SK-N-SH (cell line): ENCODE measurements around the gene CPLX3. TPM values are rescaled to one million over a fixed set of nuclear protein-coding genes. Genes with fewer than 3 reads are reported as not detected.

ENCODE experiments used
- CTCF ChIA-PET: fragments of 300-600, 350-600 bp; formaldehyde crosslinking; extraction: SDS; loops from one replicate; lab custom pipeline; 2021; lab: Yijun Ruan, JAX
- POLR2A ChIA-PET: fragments of 350-600 bp; sonication (Branson Sonifier 250); formaldehyde crosslinking; extraction: SDS; loops from one replicate; lab custom pipeline; 2020; ENCODE audit warnings: antibody characterized with exemption, inconsistent platforms; lab: Yijun Ruan, JAX
- DNase-seq: peaks from one replicate; pipeline ENCODE4 v3.0.0; 2012
- H2AFZ ChIP-seq: fragments of 200-600 bp; sonication (generic); 2 replicates; pipeline ENCODE4 v1.8.1; 2016; ENCODE audit warnings: antibody characterized with exemption, mild to moderate bottlenecking, low read depth
- H3F3A ChIP-seq: fragments of 200-600 bp; sonication (generic); replicated peaks from 2 replicates; pipeline ENCODE3; 2016; ENCODE audit warnings: antibody characterized with exemption, mild to moderate bottlenecking; ENCODE audit not compliant: insufficient read depth
- H3K27ac ChIP-seq, 2 experiments: fragments of 200-500 bp in 1 of 2; fragments of 200-600 bp in 1 of 2; sonication (Bioruptor generic) in 1 of 2; sonication (generic), shearing (Covaris generic) in 1 of 2; 2 replicates each; pipeline versions ENCODE4 v1.5.1 to v1.6.1; 2014 to 2016; ENCODE audit warnings: low read depth in 2 of 2, inconsistent platforms in 1 of 2, low read length in 1 of 2, mild to moderate bottlenecking in 1 of 2, mixed read lengths in 1 of 2
- H3K27me3 ChIP-seq: fragments of 200-600 bp; sonication (generic), shearing (Covaris generic); 2 replicates; pipeline ENCODE4 v1.6.1; 2016; ENCODE audit warnings: mixed run types; ENCODE audit not compliant: insufficient read depth
- H3K36me3 ChIP-seq, 2 experiments: fragments of 200-500 bp in 1 of 2; fragments of 200-600 bp in 1 of 2; sonication (Bioruptor generic) in 1 of 2; sonication (generic) in 1 of 2; replicated peaks in 1 of 2; 2 replicates each; pipeline versions ENCODE3 to v1.5.1; 2014 to 2016; ENCODE audit warnings: low read length in 1 of 2, mild to moderate bottlenecking in 1 of 2; ENCODE audit not compliant: insufficient read depth in 2 of 2, control insufficient read depth in 1 of 2
- H3K4me1 ChIP-seq, 2 experiments: fragments of 200-500 bp in 1 of 2; fragments of 200-600 bp in 1 of 2; sonication (Bioruptor generic) in 1 of 2; sonication (generic), shearing (Covaris generic) in 1 of 2; 2 replicates each; pipeline versions ENCODE4 v1.5.1 to v1.6.1; 2014 to 2016; ENCODE audit warnings: low read depth in 1 of 2, low read length in 1 of 2, mixed run types in 1 of 2; ENCODE audit not compliant: insufficient read depth in 2 of 2, control insufficient read depth in 1 of 2
- H3K4me2 ChIP-seq: fragments of 200-600 bp; sonication (generic), shearing (Covaris generic); 2 replicates; pipeline ENCODE4 v1.6.1; 2017; ENCODE audit warnings: mixed run types
- H3K4me3 ChIP-seq, 2 experiments: fragments of 200-500 bp in 1 of 2; fragments of 200-600 bp in 1 of 2; sonication (Bioruptor generic) in 1 of 2; sonication (generic), shearing (Covaris generic) in 1 of 2; 2 replicates each; pipeline versions ENCODE4 v1.5.1 to v1.8.1; 2014 to 2016; ENCODE audit warnings: low read depth in 2 of 2, inconsistent platforms in 1 of 2, low read length in 1 of 2, mild to moderate bottlenecking in 1 of 2, mixed read lengths in 1 of 2, moderate library complexity in 1 of 2
- H3K79me2 ChIP-seq: fragments of 200-600 bp; sonication (generic); 2 replicates; pipeline ENCODE4 v1.8.1; 2017; ENCODE audit warnings: mild to moderate bottlenecking; ENCODE audit not compliant: insufficient read depth
- H3K9ac ChIP-seq: fragments of 200-600 bp; sonication (generic); 2 replicates; pipeline ENCODE4 v1.6.1; 2017; ENCODE audit warnings: mixed run types
- H3K9me2 ChIP-seq: fragments of 200-600 bp; sonication (generic); 2 replicates; pipeline ENCODE4 v1.6.1; 2017; ENCODE audit warnings: mixed run types
- H3K9me3 ChIP-seq: fragments of 200-600 bp; sonication (generic); 2 replicates; pipeline ENCODE4 v1.6.1; 2017; ENCODE audit warnings: mixed run types, mild to moderate bottlenecking, moderate library complexity
- H4K20me1 ChIP-seq: fragments of 200-600 bp; sonication (generic); 2 replicates; pipeline ENCODE4 v1.6.1; 2017; ENCODE audit warnings: mild to moderate bottlenecking, mixed run types; ENCODE audit not compliant: insufficient read depth
- EP300 ChIP-seq, 2 experiments: IDR thresholded peaks; 2 replicates each; pipeline versions ENCODE4 v1.4.0 to v1.6.1; 2012; ENCODE audit warnings: borderline replicate concordance in 1 of 2, low read depth in 1 of 2, low read length in 1 of 2
- FOSL2 ChIP-seq: IDR thresholded peaks from 2 replicates; pipeline ENCODE4 v1.4.0; 2012; ENCODE audit warnings: low read depth, mild to moderate bottlenecking, moderate library complexity, borderline replicate concordance
- GABPA ChIP-seq: IDR thresholded peaks from 2 replicates; pipeline ENCODE4 v1.4.0; 2012; ENCODE audit warnings: low read depth, mild to moderate bottlenecking
- IRF3 ChIP-seq: fragments of 150-350 bp; IDR thresholded peaks from 2 replicates; pipeline ENCODE4 v1.6.1; 2016; ENCODE audit warnings: mild to moderate bottlenecking, low read depth, low read length
- JUND ChIP-seq: IDR thresholded peaks from 2 replicates; pipeline ENCODE4 v1.4.0; 2012
- MAX ChIP-seq: IDR thresholded peaks from 2 replicates; pipeline ENCODE4 v1.4.0; 2012; ENCODE audit warnings: low read depth
- MEF2A ChIP-seq: IDR thresholded peaks from 2 replicates; pipeline ENCODE4 v1.4.0; 2012; ENCODE audit warnings: low read depth, borderline replicate concordance
- MXI1 ChIP-seq: IDR thresholded peaks from 2 replicates; pipeline ENCODE4 v1.6.1; 2012; ENCODE audit warnings: mild to moderate bottlenecking, low read depth, low read length, improper control_type of control experiment
- NFIC ChIP-seq: IDR thresholded peaks from 2 replicates; pipeline ENCODE4 v1.4.0; 2012; ENCODE audit warnings: borderline replicate concordance
- NRF1 ChIP-seq: IDR thresholded peaks from 2 replicates; pipeline ENCODE4 v1.6.1; 2012; ENCODE audit warnings: low read depth, mild to moderate bottlenecking, low read length
- RAD21 ChIP-seq: IDR thresholded peaks from 2 replicates; pipeline ENCODE4 v1.6.1; 2012; ENCODE audit warnings: mild to moderate bottlenecking, low read length
- RCOR1 ChIP-seq: fragments of 150-350 bp; IDR thresholded peaks from 2 replicates; pipeline ENCODE4 v1.6.1; 2017; ENCODE audit warnings: antibody characterized with exemption, low read length
- REST ChIP-seq: IDR thresholded peaks from 2 replicates; pipeline ENCODE4 v1.6.1; 2012; ENCODE audit warnings: mild to moderate bottlenecking, low read depth, low read length, moderate library complexity
- RFX5 ChIP-seq: IDR thresholded peaks from 2 replicates; pipeline ENCODE4 v1.6.1; 2012; ENCODE audit warnings: mild to moderate bottlenecking, improper control_type of control experiment, low read length
- SIN3A ChIP-seq: IDR thresholded peaks from 2 replicates; pipeline ENCODE4 v1.6.1; 2012; ENCODE audit warnings: low read depth, mild to moderate bottlenecking, low read length, moderate library complexity, borderline replicate concordance
- SMC3 ChIP-seq: IDR thresholded peaks from 2 replicates; pipeline ENCODE4 v1.6.1; 2012; ENCODE audit warnings: low read depth, low read length, improper control_type of control experiment
- TEAD4 ChIP-seq: IDR thresholded peaks from 2 replicates; pipeline ENCODE4 v1.4.0; 2012; ENCODE audit warnings: mild to moderate bottlenecking, borderline replicate concordance; ENCODE audit not compliant: insufficient read depth
- YY1 ChIP-seq: IDR thresholded peaks from 2 replicates; pipeline ENCODE4 v1.4.0; 2012; ENCODE audit warnings: low read depth, mild to moderate bottlenecking
- WGBS: methylation state at CpG from one replicate; pipeline ENCODE4 v1.1.6; 2017; ENCODE audit warnings: low lambda C conversion rate; 5-methylcytosine and 5-hydroxymethylcytosine counted together
- polyA plus RNA-seq, 3 experiments: library from polyadenylated mRNA; depleted of rRNA; stranded (reverse); fragments of >200 nt; gene quantifications; 2 replicates each; pipeline ENCODE4 v1.2.3, GENCODE V29; 2012
- TF ChIP-seq, protein P1 (sequence below): IDR thresholded peaks from 2 replicates; pipeline ENCODE4 v1.4.0; 2012; ENCODE audit warnings: low read depth, borderline replicate concordance

CPLX3 gene
- polyA plus RNA-seq, 1 of the 3 experiments (the other 2 are of a cell fraction): not detected

DNA sequence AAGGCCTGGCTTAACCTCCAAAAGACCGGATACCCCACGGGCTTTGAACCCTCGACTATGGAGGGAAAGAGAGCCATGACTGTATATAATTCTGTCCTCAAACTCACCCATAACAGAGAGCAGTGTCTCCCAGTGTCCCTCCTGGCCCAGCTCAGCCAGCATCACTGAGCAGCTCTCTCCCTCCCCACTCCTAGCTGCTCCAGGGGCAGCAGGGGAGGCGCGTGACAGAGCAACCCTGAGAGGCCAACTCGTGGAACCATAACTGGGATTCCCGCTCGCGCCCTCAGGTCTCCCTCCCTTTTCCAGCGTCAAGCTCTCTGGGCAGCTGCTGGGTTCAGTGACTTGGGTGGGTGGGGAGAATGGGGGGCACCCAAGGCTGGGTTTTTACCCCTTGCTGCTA is 561 bp upstream of the CPLX3 start:
- Histone ChIP-seq H3K79me2 (no peaks in the 10 kb centered on the region), H3K4me3 (no peak overlapping the region), H3K9me3 (no peaks in the 10 kb centered on the region), H3K27me3 (peaks cover 24% of the 10 kb centered on the region; the same call in 1 of the 2 replicates), H3F3A (no peaks in the 10 kb centered on the region), H3K4me2 (no peak overlapping the region), H3K9ac (no peak overlapping the region), H4K20me1 (no peaks in the 10 kb centered on the region), H3K4me1 (peaks cover 0 to 20% of the 10 kb centered on the region in 2 experiments; a peak in 1 of 4 replicates), H2AFZ (no peak overlapping the region), H3K27ac (no peak overlapping the region), H3K9me2 (no peaks in the 10 kb centered on the region), H3K36me3 (no peaks in the 10 kb centered on the region)
- no peak for DNase-seq
- POLR2A ChIA-PET: no interaction called here
- CTCF ChIA-PET: interaction anchor here (1.0 to 10.2 kb wide), 8 partner anchors 9 to 191 kb away, joined by 4 to 82 read pairs (median 9); no protein-coding TSS in a partner anchor
- 50% methylated on average over 8 of the region's 10 CpGs for WGBS
- no peak for TF ChIP-seq SMC3
- TF ChIP-seq SIN3A: no peak
- no peak for TF ChIP-seq JUND
- TF ChIP-seq RFX5: no peak
- TF ChIP-seq, protein P1, sequence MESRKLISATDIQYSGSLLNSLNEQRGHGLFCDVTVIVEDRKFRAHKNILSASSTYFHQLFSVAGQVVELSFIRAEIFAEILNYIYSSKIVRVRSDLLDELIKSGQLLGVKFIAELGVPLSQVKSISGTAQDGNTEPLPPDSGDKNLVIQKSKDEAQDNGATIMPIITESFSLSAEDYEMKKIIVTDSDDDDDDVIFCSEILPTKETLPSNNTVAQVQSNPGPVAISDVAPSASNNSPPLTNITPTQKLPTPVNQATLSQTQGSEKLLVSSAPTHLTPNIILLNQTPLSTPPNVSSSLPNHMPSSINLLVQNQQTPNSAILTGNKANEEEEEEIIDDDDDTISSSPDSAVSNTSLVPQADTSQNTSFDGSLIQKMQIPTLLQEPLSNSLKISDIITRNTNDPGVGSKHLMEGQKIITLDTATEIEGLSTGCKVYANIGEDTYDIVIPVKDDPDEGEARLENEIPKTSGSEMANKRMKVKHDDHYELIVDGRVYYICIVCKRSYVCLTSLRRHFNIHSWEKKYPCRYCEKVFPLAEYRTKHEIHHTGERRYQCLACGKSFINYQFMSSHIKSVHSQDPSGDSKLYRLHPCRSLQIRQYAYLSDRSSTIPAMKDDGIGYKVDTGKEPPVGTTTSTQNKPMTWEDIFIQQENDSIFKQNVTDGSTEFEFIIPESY: no peak
- TF ChIP-seq FOSL2: no peak
- TF ChIP-seq MAX: no peak
- no peak for TF ChIP-seq RCOR1
- no peak for TF ChIP-seq TEAD4
- TF ChIP-seq EP300 (IDR thresholded peaks at IDR 0.05; ENCODE audit: borderline replicate concordance in 1 of 2, low read depth in 1 of 2, low read length in 1 of 2): no peak
- no peak for TF ChIP-seq MEF2A
- TF ChIP-seq YY1: no peak
- no peak for TF ChIP-seq NFIC

DNA sequence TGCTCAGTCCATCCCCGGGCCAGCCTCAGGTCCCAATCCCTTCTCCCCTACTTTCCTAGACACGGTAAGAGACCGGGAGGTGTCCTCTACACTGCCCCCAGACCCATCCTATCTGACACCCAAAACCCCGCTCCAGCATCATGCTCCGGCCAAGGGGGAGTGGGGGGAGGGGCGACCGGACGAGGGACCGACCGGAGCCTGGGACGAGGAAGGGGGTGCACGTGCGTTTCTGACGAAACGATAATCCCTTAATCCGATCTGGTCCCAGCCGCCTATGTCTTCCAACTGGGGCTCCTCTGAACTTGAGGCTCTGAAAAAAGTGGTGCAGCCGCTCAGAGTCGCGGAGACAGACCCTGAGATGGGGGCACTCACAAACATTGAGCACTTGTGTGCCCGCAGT is 494 bp downstream of the CPLX3 start:
- Histone ChIP-seq H3K79me2 (no peaks in the 10 kb centered on the region), H3K27ac (no peak overlapping the region), H3K4me3 (no peak overlapping the region), H4K20me1 (no peaks in the 10 kb centered on the region), H3K9me3 (no peaks in the 10 kb centered on the region), H3K4me1 (peaks cover 0 to 17% of the 10 kb centered on the region in 2 experiments; a peak in 1 of 4 replicates), H3K9me2 (no peaks in the 10 kb centered on the region), H3K9ac (no peak overlapping the region), H3F3A (no peaks in the 10 kb centered on the region), H3K4me2 (no peak overlapping the region), H3K27me3 (peaks cover 24% of the 10 kb centered on the region; the same call in 1 of the 2 replicates), H3K36me3 (no peaks in the 10 kb centered on the region), H2AFZ (no peak overlapping the region)
- WGBS: 51% methylated on average over 17 of the region's 21 CpGs
- DNase-seq: peak; percentile 47
- CTCF ChIA-PET: interaction anchor here (0.7 to 10.2 kb wide), 12 partner anchors 10 to 192 kb away, joined by 3 to 82 read pairs (median 8); partner anchors contain the start of gene ULK3
- POLR2A ChIA-PET: no interaction called here
- TF ChIP-seq TEAD4 (no peak), EP300 (IDR thresholded peaks at IDR 0.05; ENCODE audit: borderline replicate concordance in 1 of 2, low read depth in 1 of 2, low read length in 1 of 2) (no peak), JUND (no peak), NRF1 (no peak), YY1 (no peak), RAD21 (no peak), REST (no peak), NFIC (no peak), GABPA (no peak), IRF3 (no peak), MXI1 (no peak), RCOR1 (no peak)
